HUES6 (cell line): ENCODE measurements around the gene ERRFI1.
"Not testable (repeated sequence)": the region's sequence is repeated elsewhere in the genome, so short reads cannot be mapped to it uniquely, and the experiment has no call there.

Experiments used
- H3K27ac ChIP-seq: 2 replicates; pipeline ENCODE4 v1.7.0; 2013; ENCODE audit warnings: low read depth, mild to moderate bottlenecking, low read length, inconsistent platforms
- H3K27me3 ChIP-seq: 2 replicates; pipeline ENCODE4 v1.6.1; 2013; ENCODE audit warnings: low read length; ENCODE audit not compliant: control insufficient read depth, insufficient read depth
- H3K36me3 ChIP-seq: 2 replicates; pipeline ENCODE4 v1.6.1; 2013; ENCODE audit warnings: low read length; ENCODE audit not compliant: control insufficient read depth, insufficient read depth
- H3K4me1 ChIP-seq: 2 replicates; pipeline ENCODE4 v1.6.1; 2013; ENCODE audit warnings: low read length; ENCODE audit not compliant: control insufficient read depth, insufficient read depth
- H3K4me3 ChIP-seq: 2 replicates; pipeline ENCODE4 v1.5.1; 2013; ENCODE audit warnings: low read depth, low read length
- H3K9ac ChIP-seq: one replicate; pipeline ENCODE4 v1.6.1; 2013; ENCODE audit warnings: mild to moderate bottlenecking, low read length
- H3K9me3 ChIP-seq: 2 replicates; pipeline ENCODE4 v1.6.1; 2013; ENCODE audit warnings: low read depth, low read length; ENCODE audit not compliant: control insufficient read depth, insufficient read depth

The ERRFI1 gene

DNA sequence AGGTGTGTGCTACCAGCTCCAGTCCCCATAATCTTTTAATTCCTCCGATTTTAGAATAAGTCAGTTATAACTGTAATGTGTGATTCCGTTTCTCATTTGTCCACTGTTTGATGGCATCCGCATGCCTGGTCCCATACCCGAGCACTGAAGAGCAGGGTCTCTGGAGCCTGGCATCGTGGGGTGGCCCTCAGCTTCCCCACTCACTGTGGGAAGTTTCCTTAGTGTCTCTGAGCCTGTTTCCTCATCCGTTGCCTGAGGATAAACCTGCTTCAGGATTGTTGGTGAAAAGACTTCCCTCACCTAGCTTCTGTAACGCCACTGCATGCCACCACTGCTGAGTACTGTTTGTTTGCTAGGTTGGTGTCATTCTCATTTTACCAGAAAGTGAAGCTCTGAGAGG lies 45.1 kb downstream of the ERRFI1 start:
- H3K9me3 ChIP-seq = no peaks in the 10 kb centered on the region
- peaks cover 83% of the 10 kb centered on the region for H3K36me3 ChIP-seq
- H3K4me1 ChIP-seq = peaks cover 6% of the 10 kb centered on the region
- H3K4me3 ChIP-seq = no peak overlapping the region
- no peaks in the 10 kb centered on the region for H3K27me3 ChIP-seq
- no peak overlapping the region for H3K9ac ChIP-seq
- H3K27ac ChIP-seq = no peak overlapping the region

DNA sequence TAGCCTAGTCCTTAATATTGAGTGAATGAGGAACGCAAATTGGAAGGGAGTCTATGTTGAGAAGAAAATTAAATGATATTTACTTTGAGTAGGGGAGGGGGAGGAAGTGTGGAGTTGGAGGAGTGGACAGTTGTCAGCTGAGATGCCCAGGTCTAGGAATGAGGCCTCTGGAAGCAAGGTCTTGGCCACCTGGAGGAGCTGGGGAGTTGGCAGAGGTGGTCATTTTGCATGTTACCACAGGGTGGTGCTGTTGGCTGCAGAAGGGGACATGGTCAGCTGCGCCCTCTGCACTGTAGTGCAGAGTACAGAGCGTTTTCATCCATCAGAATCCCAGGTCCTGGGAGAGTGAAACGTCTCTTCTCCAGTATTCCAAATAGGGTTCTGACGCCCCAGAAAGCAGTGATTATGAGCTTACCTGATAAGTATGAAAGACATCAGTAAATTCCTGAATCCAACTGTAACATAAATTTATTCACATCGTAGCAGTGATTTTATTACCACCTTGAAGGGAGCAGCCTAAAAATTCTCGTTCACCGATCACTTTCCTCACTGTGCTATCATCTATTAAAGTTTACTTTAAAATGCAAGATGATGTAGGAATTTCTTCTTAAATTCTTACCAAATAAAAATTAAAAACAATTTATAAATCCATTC lies 50.8 kb downstream of the ERRFI1 start:
- H3K27me3 ChIP-seq = no peaks in the 10 kb centered on the region
- peaks cover 68% of the 10 kb centered on the region for H3K36me3 ChIP-seq
- no peak overlapping the region for H3K4me3 ChIP-seq
- no peaks in the 10 kb centered on the region for H3K9me3 ChIP-seq
- H3K27ac ChIP-seq = no peak overlapping the region
- H3K9ac ChIP-seq = no peak overlapping the region
- no peaks in the 10 kb centered on the region for H3K4me1 ChIP-seq

DNA sequence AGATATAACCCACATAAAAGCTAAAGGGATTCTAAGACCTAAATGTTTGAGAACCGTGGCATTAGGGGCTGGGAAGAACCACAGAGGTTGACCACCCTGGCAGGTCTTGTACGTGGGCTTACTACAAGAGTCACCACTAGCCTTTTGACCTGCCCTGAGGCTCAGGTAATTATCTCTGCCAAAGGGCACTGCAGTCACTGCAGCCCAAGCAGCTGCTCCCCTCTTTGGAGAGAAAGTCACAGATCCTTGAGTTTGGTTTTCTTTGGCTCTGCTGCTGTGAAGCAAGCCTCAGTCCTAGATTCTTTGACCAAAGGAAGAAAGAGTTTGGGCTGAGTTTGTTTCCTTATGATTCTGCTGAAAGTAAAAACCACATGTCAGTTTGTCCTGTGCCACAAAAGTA lies 53.0 kb downstream of the ERRFI1 start:
- peaks cover 65% of the 10 kb centered on the region for H3K36me3 ChIP-seq
- H3K4me1 ChIP-seq = no peaks in the 10 kb centered on the region
- no peaks in the 10 kb centered on the region for H3K27me3 ChIP-seq
- H3K4me3 ChIP-seq = no peak overlapping the region
- H3K9me3 ChIP-seq = no peaks in the 10 kb centered on the region
- H3K9ac ChIP-seq = no peak overlapping the region
- H3K27ac ChIP-seq = no peak overlapping the region

DNA sequence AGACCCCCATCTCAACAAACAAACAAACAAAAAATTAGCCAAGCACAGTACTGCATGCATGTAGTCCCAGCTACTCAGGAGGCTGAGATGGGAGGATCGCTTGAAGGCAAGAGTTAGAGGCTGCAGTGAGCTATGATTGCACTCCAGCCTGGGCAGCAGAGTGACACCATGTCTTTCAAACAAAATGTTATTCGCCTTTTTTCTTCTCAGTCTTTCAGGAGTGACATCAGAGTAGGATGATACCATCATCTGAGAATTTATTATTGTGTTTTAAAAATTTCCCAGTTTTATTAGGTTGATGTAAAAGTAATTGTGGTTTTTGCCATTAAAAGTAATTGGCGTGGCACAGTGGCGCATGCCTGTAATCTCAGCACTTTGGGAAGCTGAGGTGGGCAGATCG lies 53.8 kb downstream of the ERRFI1 start:
- Histone ChIP-seq H3K9me3 (no peaks in the 10 kb centered on the region), H3K4me3 (no peak overlapping the region), H3K4me1 (no peaks in the 10 kb centered on the region), H3K36me3 (peaks cover 64% of the 10 kb centered on the region), H3K9ac (no peak overlapping the region), H3K27ac (no peak overlapping the region), H3K27me3 (no peaks in the 10 kb centered on the region)

DNA sequence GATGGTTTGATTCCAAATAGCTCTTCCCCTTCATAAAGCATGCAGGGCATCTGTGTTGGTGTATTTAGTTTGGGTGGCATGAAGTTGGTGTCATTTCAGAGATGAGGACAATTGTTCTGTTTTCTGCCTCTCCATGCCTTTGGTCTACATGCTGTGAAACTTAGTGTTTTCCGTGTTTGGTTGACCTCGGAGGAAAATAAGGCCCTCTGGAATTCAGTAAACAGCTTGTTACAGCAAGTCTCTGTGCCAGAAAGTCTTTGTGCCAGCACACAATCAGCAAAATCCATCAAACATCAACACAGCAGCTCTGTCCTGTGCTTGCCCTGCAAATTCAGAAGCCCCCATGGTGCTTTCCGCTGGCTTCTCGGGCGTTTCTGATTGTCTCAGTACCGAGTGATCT lies 55.1 kb downstream of the ERRFI1 start:
- no peaks in the 10 kb centered on the region for H3K4me1 ChIP-seq
- H3K27me3 ChIP-seq = no peaks in the 10 kb centered on the region
- H3K4me3 ChIP-seq = no peak overlapping the region
- no peaks in the 10 kb centered on the region for H3K9me3 ChIP-seq
- no peak overlapping the region for H3K27ac ChIP-seq
- no peak overlapping the region for H3K9ac ChIP-seq
- H3K36me3 ChIP-seq = peaks cover 66% of the 10 kb centered on the region

DNA sequence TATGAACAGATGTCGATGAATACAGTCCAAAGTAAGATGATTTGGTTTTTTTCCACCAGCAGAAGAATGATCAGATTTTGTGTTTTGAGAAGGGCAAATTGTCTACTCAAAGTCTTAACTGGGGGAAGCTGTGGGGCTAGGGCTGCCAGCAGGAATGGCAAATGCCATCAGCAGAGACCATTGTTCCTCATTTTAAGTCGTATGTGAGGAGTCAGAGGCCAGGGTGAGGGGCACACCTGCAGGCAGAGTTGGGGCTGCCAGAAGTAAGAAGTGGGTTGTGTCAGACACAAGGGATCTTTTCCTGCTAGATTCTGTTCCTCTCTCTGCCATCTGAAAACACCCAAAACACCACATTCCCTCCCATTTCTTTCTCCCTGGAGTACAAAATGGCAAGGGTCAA lies 55.9 kb downstream of the ERRFI1 start:
- Histone ChIP-seq H3K27ac (no peak overlapping the region), H3K4me1 (no peaks in the 10 kb centered on the region), H3K4me3 (no peak overlapping the region), H3K27me3 (no peaks in the 10 kb centered on the region), H3K9ac (no peak overlapping the region), H3K9me3 (no peaks in the 10 kb centered on the region), H3K36me3 (peaks cover 71% of the 10 kb centered on the region)

DNA sequence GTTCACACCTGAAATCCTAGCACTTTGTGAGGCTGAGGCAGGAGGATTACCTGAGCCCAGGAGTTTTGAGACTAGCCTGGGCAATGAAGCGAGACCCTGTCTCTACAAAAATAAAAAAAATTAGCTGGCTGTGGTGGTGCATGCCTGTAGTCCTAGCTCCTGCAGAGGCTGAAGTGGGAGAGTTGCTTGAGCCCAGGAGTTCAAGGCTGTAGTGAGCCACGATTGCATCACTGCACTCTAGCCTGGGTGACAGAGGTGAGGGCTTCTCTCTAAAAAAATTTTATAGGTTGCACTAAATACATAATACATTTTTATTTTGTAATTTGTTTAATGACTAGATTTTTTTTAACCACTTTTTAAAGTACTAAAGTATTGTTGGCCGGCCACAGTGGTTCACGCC lies 58.5 kb downstream of the ERRFI1 start:
- Histone ChIP-seq H3K4me1 (no peaks in the 10 kb centered on the region), H3K9me3 (no peaks in the 10 kb centered on the region), H3K27ac (no peak overlapping the region), H3K36me3 (peaks cover 86% of the 10 kb centered on the region), H3K9ac (no peak overlapping the region), H3K4me3 (no peak overlapping the region), H3K27me3 (no peaks in the 10 kb centered on the region)

DNA sequence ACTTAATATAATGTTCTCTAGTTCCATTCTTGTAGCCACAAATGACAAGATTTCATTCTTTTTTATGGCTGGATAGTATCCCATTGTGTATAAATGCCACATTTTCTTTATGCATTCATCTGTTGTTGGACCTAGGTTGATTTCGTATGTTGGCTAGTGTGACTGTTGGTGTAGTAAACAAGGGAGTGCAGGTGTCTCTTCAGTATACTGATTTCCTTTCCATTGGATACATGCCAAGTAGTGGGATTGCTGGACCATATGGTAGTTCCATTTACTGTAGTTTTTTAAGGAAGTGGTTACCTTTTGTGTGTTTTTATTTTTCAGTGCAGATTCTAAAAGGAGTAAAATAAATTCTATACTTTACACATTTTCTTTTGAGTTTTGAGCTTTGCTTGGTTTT lies 58.9 kb downstream of the ERRFI1 start:
- Histone ChIP-seq H3K27ac (no peak overlapping the region), H3K9ac (no peak overlapping the region), H3K9me3 (no peaks in the 10 kb centered on the region), H3K36me3 (peaks cover 82% of the 10 kb centered on the region), H3K4me1 (no peaks in the 10 kb centered on the region), H3K27me3 (no peaks in the 10 kb centered on the region), H3K4me3 (no peak overlapping the region)

DNA sequence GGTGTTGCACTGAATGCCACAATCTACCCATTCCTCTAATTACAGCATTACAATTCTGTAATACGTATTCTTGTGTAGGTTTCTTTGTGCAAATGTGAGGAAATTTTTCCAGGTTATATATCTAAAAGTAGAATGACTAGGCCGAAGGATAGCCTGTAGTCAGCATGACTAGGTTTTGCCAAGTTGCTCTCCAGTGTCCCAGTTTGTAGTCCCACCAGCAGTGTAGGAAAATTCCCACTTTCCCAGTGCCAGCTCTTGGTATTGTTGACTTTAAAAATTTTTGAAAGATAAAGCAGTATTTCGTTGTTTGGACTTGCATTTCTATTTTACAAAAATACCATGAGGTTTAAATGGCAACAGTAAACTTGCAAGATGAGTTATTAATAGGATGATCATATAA lies 61.6 kb downstream of the ERRFI1 start:
- no peaks in the 10 kb centered on the region for H3K9me3 ChIP-seq
- no peak overlapping the region for H3K9ac ChIP-seq
- no peak overlapping the region for H3K27ac ChIP-seq
- H3K4me1 ChIP-seq = 0 out of 2 replicates have a peak, but pooled peaks cover 4% of the 10 kb centered on the region
- H3K4me3 ChIP-seq = no peak overlapping the region
- no peaks in the 10 kb centered on the region for H3K27me3 ChIP-seq
- peaks cover 59% of the 10 kb centered on the region for H3K36me3 ChIP-seq

DNA sequence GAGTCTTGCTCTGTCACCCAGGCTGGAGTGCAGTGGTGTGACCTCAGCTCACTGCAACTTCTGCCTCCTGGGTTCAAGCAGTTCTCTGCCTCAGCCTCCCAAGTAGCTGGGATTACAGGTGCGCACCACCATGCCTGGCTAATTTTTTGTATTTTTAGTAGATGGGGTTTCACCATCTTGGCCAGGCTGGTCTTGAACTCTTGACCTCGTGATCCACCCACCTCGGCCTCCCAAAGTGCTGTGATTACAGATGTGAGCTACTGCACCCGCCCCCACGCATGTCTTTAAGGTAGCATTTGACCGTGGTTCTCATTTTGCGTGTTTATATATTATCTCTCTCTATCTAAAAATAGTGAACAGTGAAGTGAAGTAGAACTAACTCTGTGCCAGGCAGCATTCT lies 62.3 kb downstream of the ERRFI1 start:
- peaks cover 54% of the 10 kb centered on the region for H3K36me3 ChIP-seq
- H3K27me3 ChIP-seq, H3K9ac ChIP-seq, H3K27ac ChIP-seq, H3K9me3 ChIP-seq, H3K4me1 ChIP-seq, H3K4me3 ChIP-seq: not testable (repeated sequence)

DNA sequence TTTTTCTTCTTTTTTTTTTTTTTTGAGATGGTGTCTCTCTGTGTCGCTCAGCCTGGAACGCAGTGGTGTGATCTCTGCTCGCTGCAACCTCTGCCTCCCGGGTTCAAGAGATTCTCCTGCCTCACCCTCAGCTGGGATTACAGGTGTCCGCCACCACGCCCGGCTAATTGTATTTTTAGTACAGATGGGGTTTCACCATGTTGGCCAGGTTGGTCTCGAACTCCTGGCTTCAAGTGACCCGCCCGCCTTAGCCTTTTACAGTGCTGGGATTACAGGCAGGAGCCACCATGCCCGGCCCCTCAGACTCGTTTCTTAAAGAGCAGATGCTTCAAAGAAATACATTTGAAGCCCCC lies 62.8 kb downstream of the ERRFI1 start:
- H3K27ac ChIP-seq, H3K9me3 ChIP-seq, H3K4me3 ChIP-seq, H3K27me3 ChIP-seq, H3K4me1 ChIP-seq, H3K9ac ChIP-seq: not testable (repeated sequence)
- peaks cover 49% of the 10 kb centered on the region for H3K36me3 ChIP-seq
